Large intestine (tissue), 12 donors: ENCODE data around the gene EEF1A2. TPM values are rescaled to one million over a fixed set of nuclear protein-coding genes. Genes with fewer than 3 reads are reported as not detected.

Source experiments
- DNase-seq, 2 donors: peaks; one replicate each; pipeline versions ENCODE4 v3.0.0 to v3.0.0-alpha.2; 2013
- H3K27ac ChIP-seq: one replicate; pipeline ENCODE4 v1.5.1; 2013; ENCODE audit warnings: low read length
- H3K27me3 ChIP-seq: 2 replicates; pipeline ENCODE4 v1.6.1; 2013; ENCODE audit warnings: low read length; ENCODE audit not compliant: control insufficient read depth, insufficient read depth
- H3K36me3 ChIP-seq: 2 replicates; pipeline ENCODE4 v1.6.1; 2013; ENCODE audit warnings: low read length; ENCODE audit not compliant: control insufficient read depth, insufficient read depth
- H3K4me1 ChIP-seq: one replicate; pipeline ENCODE4 v1.6.1; 2013; ENCODE audit warnings: low read length; ENCODE audit not compliant: control insufficient read depth, insufficient read depth
- H3K4me3 ChIP-seq: one replicate; pipeline ENCODE4 v1.5.1; 2013; ENCODE audit warnings: low read length
- H3K9me3 ChIP-seq: one replicate; pipeline ENCODE4 v1.6.1; 2013; ENCODE audit warnings: mild to moderate bottlenecking, low read depth, low read length, moderate library complexity; ENCODE audit not compliant: control insufficient read depth
- WGBS: methylation state at CpG from one replicate; pipeline ENCODE4 v1.1.5; 2013; ENCODE audit warnings: low lambda C conversion rate; ENCODE audit not compliant: insufficient coverage; 5-methylcytosine and 5-hydroxymethylcytosine counted together
- long read RNA-seq, 11 donors: transcript quantifications; one replicate each; lab custom pipeline, GENCODE V29; 2026
- polyA plus RNA-seq: library from polyadenylated mRNA; unstranded; fragments of 120-200 nt; gene quantifications from one replicate; pipeline ENCODE4 v1.2.1, GENCODE V29; 2013

Gene EEF1A2
- polyA plus RNA-seq, result 29.7 TPM
- long read RNA-seq, donor 1, transcript EEF1A2-201 (8 exons, 2,014 nt), result major isoform, 7 of 7 reads
- long read RNA-seq, donor 1, partial matches to known transcripts, result 0 of 7 reads
- long read RNA-seq, donor 1, other reads (novel, unspliced or antisense), result 0 of 7 reads
- long read RNA-seq, donor 2, transcript EEF1A2-201 (8 exons, 2,014 nt), result major isoform, 5 of 5 reads
- long read RNA-seq, donor 2, partial matches to known transcripts, result 0 of 5 reads
- long read RNA-seq, donor 2, other reads (novel, unspliced or antisense), result 0 of 5 reads
- long read RNA-seq, donor 3, partial matches to known transcripts, result 1,011 of 1,045 reads
- long read RNA-seq, donor 3, other reads (novel, unspliced or antisense), result 32 of 1,045 reads
- long read RNA-seq, donor 4, result 0 reads
- long read RNA-seq, donor 5, transcript EEF1A2-201 (8 exons, 2,014 nt), result major isoform, 9 of 752 reads
- long read RNA-seq, donor 5, partial matches to known transcripts, result 712 of 752 reads
- long read RNA-seq, donor 5, other reads (novel, unspliced or antisense), result 31 of 752 reads
- long read RNA-seq, donor 6, partial matches to known transcripts, result 752 of 769 reads
- long read RNA-seq, donor 6, other reads (novel, unspliced or antisense), result 16 of 769 reads
- long read RNA-seq, donor 7, partial matches to known transcripts, result 0 of 4 reads
- long read RNA-seq, donor 7, other reads (novel, unspliced or antisense), result 0 of 4 reads
- long read RNA-seq, donor 8, transcript EEF1A2-201 (8 exons, 2,014 nt), result major isoform, 8 of 8 reads
- long read RNA-seq, donor 8, partial matches to known transcripts, result 0 of 8 reads
- long read RNA-seq, donor 8, other reads (novel, unspliced or antisense), result 0 of 8 reads
- long read RNA-seq, donor 9, partial matches to known transcripts, result 0 of 3 reads
- long read RNA-seq, donor 9, other reads (novel, unspliced or antisense), result 0 of 3 reads
- long read RNA-seq, donor 10, partial matches to known transcripts, result 846 of 879 reads
- long read RNA-seq, donor 10, other reads (novel, unspliced or antisense), result 32 of 879 reads
- long read RNA-seq, donor 11, partial matches to known transcripts, result 0 of 4 reads
- long read RNA-seq, donor 11, other reads (novel, unspliced or antisense), result 0 of 4 reads

DNA sequence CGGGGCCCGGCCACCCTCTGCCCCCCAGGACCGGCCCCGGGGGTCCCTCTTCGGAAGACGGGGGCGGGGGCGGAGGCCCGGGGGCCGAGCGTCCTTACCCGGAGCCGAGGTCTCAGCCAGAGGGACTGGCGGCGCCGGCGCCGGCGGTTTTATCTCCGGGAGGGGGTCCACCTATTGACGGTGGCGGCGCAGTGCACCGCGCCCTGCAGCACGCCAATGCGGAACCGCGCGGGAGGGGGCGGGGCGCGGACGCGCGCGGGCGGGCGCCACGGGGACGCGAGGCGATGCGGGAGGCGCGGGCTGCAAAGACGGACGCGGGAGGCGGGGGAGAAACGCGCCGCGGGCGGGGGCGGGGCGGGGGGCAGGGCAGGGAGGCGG is at the start of gene EEF1A2:
TSS of gene EEF1A2 (minus strand) at position 124 of the 378 bp plus-strand sequence. CDS start 1,320 bp downstream, outside the sequence.
- no peak for DNase-seq
- peaks cover 21% of the 10 kb centered on the region for H3K9me3 ChIP-seq
- H3K36me3 ChIP-seq, result no peaks in the 10 kb centered on the region
- H3K27me3 ChIP-seq, result peaks cover 75% of the 10 kb centered on the region
- WGBS, result no CpG with 5 or more reads among the region's 58 CpGs
- peak within 1 kb of the TSS; percentile 13 for H3K4me3 ChIP-seq
- H3K27ac ChIP-seq, result peak within 1 kb of the TSS; percentile 17
- H3K4me1 ChIP-seq, result no peaks in the 10 kb centered on the region

DNA sequence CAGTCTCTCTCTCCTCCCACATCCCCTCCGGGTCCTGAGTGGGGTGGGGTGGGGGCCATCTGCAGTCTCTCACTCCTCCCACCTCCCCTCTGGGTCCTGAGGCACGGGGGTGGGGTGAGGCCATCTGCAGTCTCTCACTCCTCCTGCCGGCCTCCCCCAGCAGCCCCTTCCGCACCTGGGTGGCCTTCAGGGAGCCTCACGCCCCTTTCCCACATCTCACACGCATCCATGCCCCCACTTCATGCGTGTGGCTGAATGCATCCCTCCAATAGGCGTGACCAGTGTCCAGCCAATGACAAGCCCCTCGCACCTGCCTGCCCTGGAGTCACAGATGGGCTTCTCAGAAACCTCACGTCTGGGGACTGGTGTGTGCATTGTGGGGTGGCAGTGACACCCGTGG is 49.7 kb upstream of the EEF1A2 start:
- DNase-seq, result no peak

DNA sequence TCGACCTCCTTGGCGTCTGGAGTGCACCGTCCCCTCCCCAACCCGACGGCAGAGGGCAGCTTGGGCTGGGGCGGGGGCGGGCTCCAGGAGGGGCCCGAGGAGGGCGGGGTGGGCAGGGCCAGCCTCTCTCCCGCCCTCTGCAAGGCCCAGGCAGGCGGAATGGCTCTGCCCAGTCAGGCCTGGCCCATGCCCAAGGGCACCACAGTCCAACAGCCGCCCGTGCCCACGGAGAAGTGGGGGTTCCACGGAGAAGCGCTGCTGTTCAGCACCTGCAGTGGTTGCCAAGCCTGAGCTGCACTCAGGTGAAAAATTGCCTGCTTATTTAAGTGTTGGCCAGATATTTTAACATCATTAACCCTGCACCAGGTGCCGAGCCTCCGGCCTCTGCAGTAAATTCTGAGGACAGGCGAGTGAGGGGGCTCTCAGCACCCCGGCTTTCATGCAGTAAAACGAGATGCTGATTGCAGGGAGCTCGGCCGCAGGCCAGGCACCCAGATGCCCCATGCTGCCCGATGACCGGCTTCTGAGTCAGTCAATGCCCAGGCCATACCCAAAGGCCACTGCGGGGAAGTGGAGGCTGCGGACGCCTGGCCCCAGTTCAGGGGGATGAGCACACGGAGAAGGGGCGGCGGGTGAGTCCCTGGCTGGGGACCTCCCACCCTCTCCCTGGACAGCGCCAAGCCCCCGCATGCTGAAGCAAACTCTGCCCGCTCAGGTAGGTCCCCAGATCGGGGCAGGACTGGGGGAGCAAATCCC is 49.0 kb upstream of the EEF1A2 start, which contains the start of gene SRMS:
TSS of gene SRMS (minus strand) at position 25 of the 756 bp plus-strand sequence. CDS start 286 bp downstream, outside the sequence.
- Histone ChIP-seq H3K27ac (no peak within 1 kb of the TSS), H3K9me3 (peaks cover 2% of the 10 kb centered on the region), H3K4me3 (no peak within 1 kb of the TSS), H3K36me3 (no peaks in the 10 kb centered on the region), H3K27me3 (peaks cover 54% of the 10 kb centered on the region), H3K4me1 (peaks cover 16% of the 10 kb centered on the region)
- no CpG with 5 or more reads among the region's 35 CpGs for WGBS
- DNase-seq, result no peak

More for the DNA sequence above, 49.7 kb upstream of the EEF1A2 start:
- Histone ChIP-seq H3K4me1 (peaks cover 16% of the 10 kb centered on the region), H3K27ac (no peak overlapping the region), H3K4me3 (no peak overlapping the region), H3K36me3 (no peaks in the 10 kb centered on the region), H3K27me3 (peaks cover 57% of the 10 kb centered on the region), H3K9me3 (peaks cover 7% of the 10 kb centered on the region)
- WGBS, result no CpG with 5 or more reads among the region's 11 CpGs

DNA sequence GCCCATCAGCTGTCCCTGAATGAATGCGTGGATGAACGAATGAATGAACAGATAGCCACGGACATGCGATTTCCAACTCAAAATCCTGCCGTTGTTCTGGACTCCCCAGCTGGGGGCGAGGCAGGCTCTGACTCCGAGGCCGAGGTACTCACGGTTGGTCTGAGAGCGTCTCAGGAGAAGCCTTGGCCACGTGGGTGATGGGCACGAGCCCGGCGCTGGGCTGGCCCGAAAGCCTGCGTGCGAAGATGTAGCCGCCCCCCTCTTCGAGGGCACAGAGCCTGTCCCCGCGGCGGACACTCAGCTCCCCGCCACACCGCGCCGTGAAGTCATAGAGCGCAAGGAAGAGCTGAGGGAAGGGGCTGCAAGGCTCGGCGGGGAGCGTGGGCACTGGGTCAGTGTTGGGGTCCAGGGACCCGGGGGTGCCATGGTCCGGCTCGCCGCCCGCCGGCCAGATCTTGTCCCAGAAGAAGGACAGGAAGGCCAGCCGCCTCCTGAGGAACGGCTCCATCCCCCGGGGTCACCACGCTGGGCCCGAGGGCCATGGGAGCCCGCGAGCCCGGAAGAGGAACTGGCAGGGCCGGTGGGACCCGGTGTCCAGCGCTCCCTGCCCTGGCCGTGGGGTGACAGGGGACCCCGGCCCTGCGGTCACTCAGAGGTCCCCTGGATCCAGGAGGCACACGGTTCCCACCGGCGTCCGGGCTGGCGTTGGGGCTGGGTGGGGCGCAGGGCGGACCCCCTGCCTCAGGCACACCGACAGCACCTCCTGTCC is 48.3 kb upstream of the EEF1A2 start:
- DNase-seq, result no peak
- no CpG with 5 or more reads among the region's 58 CpGs for WGBS
- Histone ChIP-seq H3K36me3 (no peaks in the 10 kb centered on the region), H3K27ac (no peak overlapping the region), H3K27me3 (peaks cover 49% of the 10 kb centered on the region), H3K9me3 (peaks cover 2% of the 10 kb centered on the region), H3K4me1 (peaks cover 16% of the 10 kb centered on the region), H3K4me3 (no peak overlapping the region)

DNA sequence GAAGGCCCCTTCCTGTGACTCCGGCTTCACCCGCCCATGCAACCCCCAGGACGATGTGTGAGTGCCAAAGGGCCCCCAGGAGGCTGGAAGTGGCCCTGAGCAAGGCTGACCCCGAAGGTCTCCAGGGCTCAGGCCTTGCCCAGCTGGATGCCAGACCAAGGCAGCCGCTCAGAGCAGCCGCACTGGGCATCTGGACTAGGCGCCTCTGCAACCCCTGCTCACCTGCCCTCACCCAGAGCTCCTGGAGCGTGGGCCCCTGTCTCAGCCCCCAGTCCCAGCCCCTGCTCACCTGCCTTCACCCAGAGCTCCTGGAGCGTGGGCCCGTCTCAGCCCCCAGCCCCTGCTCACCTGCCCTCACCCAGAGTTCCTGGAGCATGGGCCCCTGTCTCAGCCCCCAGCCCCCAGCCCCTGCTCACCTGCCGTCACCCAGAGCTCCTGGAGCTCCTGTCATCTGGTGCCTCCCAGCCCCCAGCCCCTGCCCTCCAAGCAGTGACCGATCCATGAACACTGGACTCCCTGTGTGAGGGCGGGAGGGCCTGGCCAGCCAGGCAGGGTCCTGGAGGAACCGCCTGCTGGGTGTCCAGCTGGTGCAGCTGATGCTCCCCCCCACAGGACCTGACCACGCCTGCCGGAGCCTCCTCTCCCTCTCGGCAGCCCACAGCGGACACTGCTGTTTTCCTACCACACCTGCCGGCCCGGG is 47.5 kb upstream of the EEF1A2 start:
- Histone ChIP-seq H3K4me3 (no peak overlapping the region), H3K36me3 (no peaks in the 10 kb centered on the region), H3K27me3 (peaks cover 48% of the 10 kb centered on the region), H3K9me3 (peaks cover 2% of the 10 kb centered on the region), H3K4me1 (peaks cover 16% of the 10 kb centered on the region), H3K27ac (no peak overlapping the region)
- no peak for DNase-seq
- no CpG with 5 or more reads among the region's 20 CpGs for WGBS

DNA sequence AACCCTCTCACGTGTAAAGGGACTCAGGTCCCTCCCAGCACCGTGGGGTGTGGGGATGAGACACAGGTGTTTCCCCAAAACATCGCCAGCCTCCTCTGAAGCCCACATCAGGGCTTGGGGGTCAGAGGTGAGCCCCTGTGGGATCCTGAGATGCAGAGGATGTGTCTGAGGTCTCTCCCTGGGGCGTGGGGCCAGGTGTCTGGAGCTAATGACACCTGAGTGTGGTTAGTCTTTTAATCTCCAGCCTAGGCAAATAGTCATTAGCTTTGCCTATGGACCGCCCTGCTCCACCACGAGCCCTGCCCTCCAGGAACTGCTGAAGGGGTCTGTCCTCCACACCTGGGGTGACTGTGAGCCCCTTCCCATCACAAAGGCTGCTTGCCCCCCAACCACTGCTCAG is 46.9 kb upstream of the EEF1A2 start:
- Histone ChIP-seq H3K9me3 (peaks cover 2% of the 10 kb centered on the region), H3K27ac (peak overlapping the region; percentile 29), H3K4me3 (no peak overlapping the region), H3K4me1 (peaks cover 16% of the 10 kb centered on the region), H3K27me3 (peaks cover 46% of the 10 kb centered on the region), H3K36me3 (no peaks in the 10 kb centered on the region)
- peak in 1 of 2 donors; percentile 54 for DNase-seq
- WGBS, result no CpG with 5 or more reads among the region's 6 CpGs

DNA sequence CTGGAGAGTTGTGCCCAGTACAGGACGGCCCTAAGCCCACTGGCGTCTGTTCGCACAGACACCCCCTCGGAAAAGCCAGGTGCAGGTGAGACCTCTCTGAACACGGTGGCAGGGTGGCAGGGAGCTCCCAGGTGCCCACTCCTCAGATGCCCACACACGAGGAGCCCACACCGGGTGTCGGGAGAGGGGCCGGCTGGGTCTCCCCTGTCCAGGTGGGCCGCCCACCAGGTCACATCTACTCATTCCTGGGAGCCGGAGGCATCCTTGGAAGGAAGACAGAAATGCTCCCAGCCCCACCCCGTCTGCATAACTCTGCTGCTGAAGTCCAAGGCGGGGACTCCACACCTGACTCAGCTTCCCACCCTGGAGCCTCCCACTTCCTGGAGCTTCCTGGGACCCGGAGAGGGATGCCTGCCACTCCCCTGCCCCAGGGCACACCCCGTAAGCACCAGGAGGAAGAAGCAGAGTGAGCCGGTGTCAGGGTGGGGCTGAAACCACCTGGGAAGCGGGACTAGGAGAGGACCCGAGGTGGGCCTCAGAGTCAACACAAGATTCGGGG is 46.2 kb upstream of the EEF1A2 start:
- Histone ChIP-seq H3K9me3 (peaks cover 2% of the 10 kb centered on the region), H3K4me1 (peaks cover 16% of the 10 kb centered on the region), H3K27me3 (peaks cover 41% of the 10 kb centered on the region), H3K27ac (peak overlapping the region; percentile 29), H3K36me3 (no peaks in the 10 kb centered on the region), H3K4me3 (no peak overlapping the region)
- peak; percentile 86 to 92 for DNase-seq
- WGBS, result no CpG with 5 or more reads among the region's 19 CpGs

DNA sequence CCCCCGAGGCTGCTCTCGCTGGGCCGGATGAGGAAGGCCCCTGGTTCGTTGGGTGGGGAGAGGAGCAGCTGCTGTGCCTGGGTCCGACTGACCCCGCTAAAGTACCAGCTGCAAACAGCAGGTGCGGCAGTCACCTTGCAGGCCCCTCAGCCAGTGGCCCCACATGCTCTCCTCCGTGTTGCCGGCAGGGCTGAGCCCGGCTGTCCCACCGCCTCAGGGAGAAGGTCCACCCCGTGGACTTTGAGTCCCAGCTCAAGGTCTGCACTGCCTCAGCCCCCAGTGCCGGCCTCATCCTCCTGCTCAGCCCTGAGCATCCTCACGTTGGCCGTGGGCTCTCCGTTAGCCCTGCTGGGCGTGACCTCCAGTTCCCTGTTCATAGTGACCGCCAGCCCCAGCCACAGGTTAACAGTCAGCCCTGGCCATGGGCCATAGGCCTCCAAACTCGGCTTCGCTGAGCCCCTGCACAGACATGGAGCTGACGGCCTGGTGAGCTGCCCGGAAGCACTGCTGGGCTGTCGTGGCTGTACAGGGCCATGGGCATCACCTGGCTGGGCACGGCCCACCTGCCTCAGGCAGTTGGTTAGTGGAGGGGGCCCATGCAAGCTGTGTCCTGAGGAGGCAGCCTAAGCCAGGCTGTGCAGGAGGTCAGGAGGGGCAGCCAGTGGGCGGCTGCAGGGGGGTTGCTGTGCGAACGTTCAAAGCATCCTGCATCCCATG is 45.5 kb upstream of the EEF1A2 start:
- peak; percentile 58 to 73 for DNase-seq
- no CpG with 5 or more reads among the region's 27 CpGs for WGBS

More for the DNA sequence above, 45.5 kb upstream of the EEF1A2 start:
- H3K9me3 ChIP-seq, result peaks cover 2% of the 10 kb centered on the region
- peaks cover 16% of the 10 kb centered on the region for H3K4me1 ChIP-seq
- H3K4me3 ChIP-seq, result no peak overlapping the region
- peaks cover 35% of the 10 kb centered on the region for H3K27me3 ChIP-seq
- H3K27ac ChIP-seq, result no peak overlapping the region
- H3K36me3 ChIP-seq, result no peaks in the 10 kb centered on the region
